ENCODE results near the gene PGAP6.

PGAP6 gene

GRCh38 chr16:324201-324450 lies 57.7 kb downstream of the PGAP6 start:
- DNase-seq, result no peak

- DNase-seq, result no peak
Measured at GRCh38 chr16:322476-323143, 59.2 kb downstream of the PGAP6 start.

GRCh38 chr16:321532-321931 lies 60.2 kb downstream of the PGAP6 start:
- no peak for DNase-seq

Measured in activated CD4-positive, alpha-beta T cell treated with anti-CD3 and anti-CD28 coated beads, Interleukin-10, Interleukin-2, amounts not matched to agents 100 ng/mL and 50 ng/mL, durations not matched to agents 16 hours and 8 hours (primary cell).